LNCaP clone FGC (cell line): ENCODE results near the gene RPS3.
"Not testable (repeated sequence)": the region's sequence is repeated elsewhere in the genome, so short reads cannot be mapped to it uniquely, and the experiment has no call there.

Experiments
- DNase-seq: peaks from one replicate; pipeline ENCODE4 v3.0.0-alpha.2; 2011; ENCODE audit warnings: low read depth
- H3K4me3 ChIP-seq: 2 replicates; pipeline ENCODE4 v1.5.1; 2011; ENCODE audit warnings: mild to moderate bottlenecking, low read depth, low read length, control low read depth
- CTCF ChIP-seq: IDR thresholded peaks from 2 replicates; pipeline ENCODE4 v1.5.1; 2012; ENCODE audit warnings: mild to moderate bottlenecking; ENCODE audit not compliant: control insufficient read depth, insufficient read depth; ENCODE audit errors: extremely low read depth

Gene RPS3

GRCh38 chr11:75352588-75353206 is 46.6 kb upstream of the RPS3 start:
- no peak for DNase-seq
- no peak for TF ChIP-seq CTCF
- no peak overlapping the region for H3K4me3 ChIP-seq

GRCh38 chr11:75355051-75355450 is 44.3 kb upstream of the RPS3 start:
- no peak for DNase-seq
- H3K4me3 ChIP-seq = no peak overlapping the region
- no peak for TF ChIP-seq CTCF

- no peak overlapping the region for H3K4me3 ChIP-seq
- DNase-seq = no peak
- TF ChIP-seq CTCF = no peak
These were observed 42.7 kb upstream of the RPS3 start for GRCh38 chr11:75356613-75357012.

- DNase-seq, H3K4me3 ChIP-seq: not testable (repeated sequence)
These were observed 37.0 kb upstream of the RPS3 start for GRCh38 chr11:75362285-75362684.

- H3K4me3 ChIP-seq = no peak overlapping the region
- DNase-seq = no peak
- no peak for TF ChIP-seq CTCF
These were observed 33.6 kb upstream of the RPS3 start for GRCh38 chr11:75365711-75366181.

- H3K4me3 ChIP-seq, DNase-seq: not testable (repeated sequence)
These were observed 32.5 kb upstream of the RPS3 start for GRCh38 chr11:75366826-75367225.

- no peak for DNase-seq
- TF ChIP-seq CTCF = no peak
- H3K4me3 ChIP-seq = no peak overlapping the region
These were observed 29.6 kb upstream of the RPS3 start for GRCh38 chr11:75369560-75370255.
